Glomerular endothelial cell (primary cell): ENCODE results near the gene DNAJC17. TPM values are rescaled to one million over a fixed set of nuclear protein-coding genes. Genes with fewer than 3 reads are reported as not detected.

Source experiments
- DNase-seq: peaks from one replicate; pipeline ENCODE4 v3.0.0-alpha.2; 2011; ENCODE audit warnings: low read depth, low spot score; ENCODE audit errors: extremely low read depth
- total RNA-seq: library from RNA; depleted of rRNA; stranded (reverse); fragments of >200 nt; gene quantifications from 2 replicates; pipeline ENCODE4 v1.2.3, GENCODE V29; 2015

Gene DNAJC17
- total RNA-seq, 1 donor from 2014 or later: 19.8 TPM

DNA sequence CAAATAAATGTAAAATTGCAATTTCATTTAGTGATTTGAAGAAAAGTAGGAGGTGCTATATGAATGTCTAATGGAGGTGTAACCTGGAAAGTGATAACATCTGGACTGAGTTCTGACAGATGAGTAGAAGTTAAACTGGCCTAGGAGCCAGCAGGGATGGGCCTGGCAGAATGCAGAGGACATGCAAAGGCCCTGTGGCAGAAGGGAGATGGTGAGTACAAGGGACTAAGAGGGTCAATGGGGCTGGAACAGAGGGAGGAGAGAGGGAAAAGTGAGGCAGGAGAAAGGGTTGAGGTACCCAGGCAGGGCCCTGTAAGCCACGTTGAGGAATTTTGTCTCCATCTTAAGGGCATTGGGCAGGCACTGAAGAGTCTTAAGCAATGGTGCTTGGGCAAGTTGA is 24.6 kb upstream of the DNAJC17 start:
- DNase-seq: no peak

DNA sequence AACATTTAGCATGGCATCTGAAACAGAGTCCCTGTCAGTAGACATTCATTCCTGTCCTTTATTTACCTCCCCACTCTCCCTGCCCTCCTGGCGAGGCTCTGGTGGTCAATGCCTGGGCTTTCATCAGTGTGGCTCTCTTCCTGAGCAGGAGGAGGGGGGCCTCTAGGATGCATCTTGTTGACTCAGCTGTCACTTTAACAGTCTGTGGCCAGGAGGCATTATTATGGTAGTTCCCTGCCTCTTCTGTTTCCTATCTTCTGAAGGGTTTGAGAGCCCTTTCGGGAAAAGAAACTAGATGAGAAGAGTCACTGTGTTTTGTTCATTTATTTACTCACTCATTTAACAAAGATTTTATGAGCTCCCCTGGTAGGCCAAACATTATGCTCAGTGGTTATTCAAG is 23.6 kb upstream of the DNAJC17 start:
- no peak for DNase-seq

DNA sequence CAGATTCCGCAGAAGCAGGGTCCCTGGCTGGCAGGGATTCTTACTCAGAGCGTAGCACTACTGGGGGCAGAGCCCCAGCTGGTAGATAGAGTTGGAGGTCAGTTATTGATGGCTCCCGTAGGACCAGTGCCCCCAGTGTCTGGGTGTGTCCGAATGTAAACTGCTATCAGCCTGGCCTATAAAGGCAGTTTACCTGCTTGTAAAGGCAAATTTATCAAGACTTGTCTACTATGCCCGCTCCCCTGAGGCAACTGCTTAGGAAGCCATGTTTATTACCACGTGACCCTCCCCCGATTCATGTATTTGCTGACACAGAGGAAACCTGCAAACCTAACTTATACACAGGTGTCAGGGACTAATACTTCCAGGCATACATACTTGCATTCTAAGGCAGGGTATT is 21.8 kb upstream of the DNAJC17 start:
- no peak for DNase-seq

DNA sequence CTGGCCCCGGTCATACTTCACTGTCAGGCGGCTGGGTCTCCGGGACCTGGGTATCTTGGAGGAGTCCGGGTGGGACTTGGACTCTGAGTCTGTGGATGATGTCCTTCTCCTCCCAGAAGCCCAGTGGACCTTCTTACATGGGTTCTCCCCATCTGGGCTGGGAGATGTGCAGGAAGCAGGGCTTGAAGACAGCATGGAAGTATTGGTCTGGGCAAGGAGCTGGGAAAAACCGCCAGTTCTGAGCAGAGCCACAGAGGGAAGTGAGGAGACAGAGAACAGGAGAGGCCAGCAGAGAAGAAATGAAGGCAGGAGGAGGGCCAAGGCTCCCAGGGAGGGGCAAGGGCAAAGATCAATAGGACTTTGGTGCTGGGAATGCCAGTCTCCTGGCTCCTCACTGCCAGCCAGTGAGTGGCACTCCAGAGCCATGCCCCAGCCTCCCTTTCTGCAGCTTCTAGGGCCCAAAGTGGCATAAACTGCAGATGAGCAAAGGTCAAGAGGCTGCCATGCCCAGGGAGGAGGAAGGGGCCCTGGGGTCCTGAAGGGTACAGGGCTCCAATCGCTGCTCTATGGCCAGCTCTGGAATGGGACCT is 21.3 kb upstream of the DNAJC17 start, which contains the start of gene PPP1R14D:
Gene PPP1R14D (minus strand): TSS at position 262 of the 590 bp plus-strand sequence. CDS start 67 bp downstream, at position 195.
- no peak for DNase-seq

DNA sequence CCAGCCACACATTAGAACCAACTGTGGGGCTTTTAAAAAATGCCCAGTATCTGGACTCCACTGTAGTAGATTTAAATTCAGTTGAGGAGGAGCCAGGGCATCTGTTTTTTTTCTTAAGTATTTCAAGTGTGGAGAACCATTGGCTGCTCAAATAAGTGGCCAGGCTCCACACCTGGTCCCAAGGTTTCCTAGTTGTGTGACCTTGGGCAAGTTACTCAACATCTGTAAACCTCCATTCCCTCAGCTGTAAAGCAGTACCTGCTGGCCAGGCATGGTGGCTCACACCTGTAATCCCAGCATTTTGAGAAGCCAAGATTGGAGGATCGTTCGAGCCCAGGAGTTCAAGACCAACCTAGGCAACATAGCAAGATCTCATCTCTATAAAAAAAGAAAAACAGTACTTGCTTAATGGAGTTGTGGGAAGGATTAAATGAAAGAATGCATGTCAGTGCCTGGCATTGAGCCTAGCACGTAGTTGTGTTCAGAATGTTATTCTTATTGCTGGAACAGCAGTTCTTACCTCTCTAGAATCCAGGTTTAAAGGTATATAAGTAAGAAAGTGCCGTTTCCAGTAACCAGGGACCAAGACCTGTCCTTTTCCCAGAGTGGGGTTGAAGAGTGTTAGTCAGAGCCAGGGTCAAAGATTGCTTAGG is 19.3 kb upstream of the DNAJC17 start:
- DNase-seq: no peak

DNA sequence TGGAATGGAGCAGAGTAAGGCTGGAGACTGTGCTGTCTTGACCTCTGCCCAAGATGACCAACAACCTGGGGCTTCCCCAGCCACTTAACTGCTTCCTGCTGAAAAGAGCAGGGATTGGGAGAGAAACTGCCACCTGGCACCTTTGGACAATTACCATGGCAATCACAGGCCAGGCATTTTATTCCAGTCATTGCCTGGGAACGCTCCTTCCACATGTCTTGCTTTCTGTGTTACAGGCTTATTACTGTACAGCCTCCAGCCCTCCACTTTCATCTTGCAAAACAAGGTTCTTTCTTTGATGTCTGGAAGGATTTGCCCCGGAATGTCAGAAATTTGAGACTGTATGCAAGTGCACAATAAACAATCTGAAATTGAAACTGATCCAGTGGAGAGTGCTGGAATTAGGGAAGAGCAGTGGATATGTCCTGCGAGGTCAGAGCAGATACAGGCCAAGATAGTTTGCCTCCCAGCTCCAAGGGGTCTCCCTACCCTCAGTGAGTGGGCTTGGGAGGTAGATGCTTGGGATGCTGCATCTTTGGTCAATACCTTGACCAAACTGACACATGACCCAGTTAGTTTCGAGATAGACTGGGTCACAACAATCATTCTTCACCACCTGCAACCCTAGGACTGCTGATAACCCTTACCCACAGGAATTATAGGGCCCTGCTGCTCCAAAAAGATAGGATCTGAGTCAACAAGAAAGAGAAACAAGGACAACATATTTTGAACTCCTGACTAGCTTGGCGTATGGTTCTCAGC is 18.6 kb upstream of the DNAJC17 start:
- DNase-seq: no peak

DNA sequence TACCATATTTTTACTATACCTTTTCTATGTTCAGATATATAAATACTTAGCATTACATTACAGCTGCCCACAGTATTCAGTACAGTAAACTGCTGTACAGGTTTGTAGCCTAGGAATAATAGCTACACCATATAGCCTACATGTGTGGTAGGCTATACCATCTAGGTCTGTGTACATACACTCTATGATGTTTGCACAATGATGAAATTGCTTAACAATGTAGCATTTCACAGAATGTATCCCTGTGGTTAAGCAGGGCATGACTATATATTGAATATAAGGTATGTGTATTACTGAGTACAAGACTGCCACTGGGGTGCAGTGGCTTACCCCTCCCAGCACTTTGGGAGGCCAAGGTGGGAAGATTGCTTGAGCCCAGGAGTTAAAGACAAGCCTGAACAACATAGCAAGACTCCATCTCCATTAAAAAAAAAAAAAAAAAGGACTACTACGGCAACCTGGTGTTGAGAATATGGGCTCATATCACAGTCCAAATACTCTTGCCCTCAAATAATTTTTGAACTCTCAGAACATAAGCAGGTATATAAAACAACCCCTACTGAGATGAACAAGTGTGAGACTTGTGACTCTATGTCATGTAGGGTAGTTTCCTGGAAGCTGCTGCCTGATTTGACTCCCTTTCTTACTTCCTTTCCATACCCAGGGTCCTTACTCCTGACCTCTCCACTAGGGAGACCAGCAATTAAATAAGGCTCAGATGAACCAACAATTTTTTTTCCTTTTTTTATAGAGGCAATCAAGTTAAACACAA is 16.5 kb upstream of the DNAJC17 start:
- no peak for DNase-seq

DNA sequence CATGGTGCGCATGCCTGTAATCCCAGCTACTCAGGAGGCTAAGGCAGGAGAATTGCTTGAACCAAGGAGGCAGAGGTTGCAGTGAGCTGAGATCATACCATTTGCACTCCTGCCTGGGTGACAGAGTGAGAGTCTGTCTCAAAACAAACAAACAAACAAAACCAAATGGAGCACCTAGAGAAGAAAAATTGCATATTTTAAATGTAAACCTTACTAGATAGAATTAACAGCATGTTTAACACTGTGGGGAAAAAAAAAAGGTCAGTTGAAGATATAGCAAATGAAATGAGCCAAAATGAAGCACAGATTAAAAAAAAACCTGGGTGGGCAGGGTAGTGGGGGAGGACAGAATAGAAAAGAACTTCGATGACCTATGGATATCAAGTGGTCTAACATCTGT is 13.9 kb upstream of the DNAJC17 start:
- DNase-seq: no peak

DNA sequence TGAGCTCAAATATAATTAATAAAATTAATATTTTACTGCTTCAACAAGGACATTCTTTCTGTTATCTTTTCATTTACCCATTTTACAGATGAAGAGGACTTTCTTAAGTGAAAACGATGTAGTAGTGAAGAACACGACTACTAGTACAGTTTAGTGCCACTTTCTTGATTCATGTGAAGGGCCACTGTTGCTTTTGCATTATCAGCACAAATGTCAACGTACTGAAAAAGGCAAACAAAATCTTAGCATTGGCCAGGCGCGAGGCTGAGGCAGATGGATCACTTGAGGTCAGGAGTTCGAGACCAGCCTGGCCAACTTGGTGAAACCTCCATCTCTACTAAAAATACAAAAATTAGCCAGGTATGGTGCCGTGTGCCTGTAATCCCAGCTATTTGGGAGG is 11.8 kb upstream of the DNAJC17 start:
- no peak for DNase-seq

DNA sequence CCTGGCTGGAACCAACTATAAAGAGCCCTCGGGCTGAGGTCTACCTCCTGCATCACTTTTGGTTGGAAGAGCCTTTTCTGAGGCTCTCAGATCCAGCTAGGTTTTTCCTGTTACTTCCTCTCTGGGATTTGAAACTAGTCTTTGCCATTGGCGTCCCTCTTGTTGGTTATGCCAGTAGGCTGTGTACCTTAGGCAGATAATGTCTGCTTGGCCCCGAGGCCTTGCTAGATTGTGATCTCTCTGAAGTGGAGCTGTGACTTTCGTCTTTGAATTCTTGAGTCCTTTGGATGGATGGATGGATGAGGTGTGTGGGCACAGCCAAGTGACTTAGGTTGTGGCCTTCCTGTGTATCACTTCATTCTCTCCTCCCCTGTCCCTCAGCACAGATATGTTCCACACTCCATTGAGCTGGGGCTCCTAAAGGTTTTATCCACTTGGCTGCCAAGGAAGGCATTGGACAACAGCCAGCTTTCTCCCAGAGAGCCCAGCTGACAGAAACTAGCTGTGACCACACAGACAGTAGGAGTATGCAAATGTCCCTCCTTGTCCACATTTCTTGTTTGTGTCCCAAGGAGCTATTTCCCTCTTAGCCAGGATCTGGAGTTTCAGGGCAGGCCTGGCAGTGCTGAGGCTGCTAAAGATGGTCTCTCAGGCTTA is 7.9 kb upstream of the DNAJC17 start:
- DNase-seq: no peak

DNA sequence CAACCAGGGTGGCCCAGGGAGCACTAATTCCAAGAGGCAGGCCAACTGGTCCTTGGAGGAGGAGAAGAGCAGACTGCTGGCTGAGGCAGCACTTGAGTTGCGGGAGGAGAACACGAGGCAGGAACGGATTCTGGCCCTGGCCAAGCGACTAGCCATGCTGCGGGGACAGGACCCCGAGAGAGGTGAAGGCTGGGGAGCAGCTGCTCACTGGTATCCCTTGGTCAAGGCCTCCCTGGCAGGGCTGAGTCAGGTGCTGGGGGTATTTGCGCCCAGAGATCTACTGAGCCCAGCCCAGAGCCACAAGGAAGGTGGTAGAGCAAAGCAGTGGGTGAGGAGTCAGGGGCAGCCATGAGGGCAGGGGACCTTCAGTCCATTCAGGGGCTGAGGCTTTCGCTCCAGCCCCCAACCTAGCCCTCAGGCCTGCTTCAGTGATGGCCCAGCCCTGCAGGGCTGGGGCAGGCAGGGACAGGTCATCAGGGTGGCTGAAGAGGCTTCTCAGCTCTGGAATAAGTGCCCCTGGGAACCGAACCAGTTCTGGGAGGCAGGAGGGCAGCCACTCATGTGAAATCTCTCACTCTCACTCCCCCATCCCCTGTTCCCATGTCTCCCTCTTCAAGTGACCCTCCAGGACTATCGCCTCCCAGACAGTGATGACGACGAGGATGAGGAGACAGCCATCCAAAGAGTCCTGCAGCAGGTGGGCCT is 5.6 kb upstream of the DNAJC17 start:
- no peak for DNase-seq

DNA sequence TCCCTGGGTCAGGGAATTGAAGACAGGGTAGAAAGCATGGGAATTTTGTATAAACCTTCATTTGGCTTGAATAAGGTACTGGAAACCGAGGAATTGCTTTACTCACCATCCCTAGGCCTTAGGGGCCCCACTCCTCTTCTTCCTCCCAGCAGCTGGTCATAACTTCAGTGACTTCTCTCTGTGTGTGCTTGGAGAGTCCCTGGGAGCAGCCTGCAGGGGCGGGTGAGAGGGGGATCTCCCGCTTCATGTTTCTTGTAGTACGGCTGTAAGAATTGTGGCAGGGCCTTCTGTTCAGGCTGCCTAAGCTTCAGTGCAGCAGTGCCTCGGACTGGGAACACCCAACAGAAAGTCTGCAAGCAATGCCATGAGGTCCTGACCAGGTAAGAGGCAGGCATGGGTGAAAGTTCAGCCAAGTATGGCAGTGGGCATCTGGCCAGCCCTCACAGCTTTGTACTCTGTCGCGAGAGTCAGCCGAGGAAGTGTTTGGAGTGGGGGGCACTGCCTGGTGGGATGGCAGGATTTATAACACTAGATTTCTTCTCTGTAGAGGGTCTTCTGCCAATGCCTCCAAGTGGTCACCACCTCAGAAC is 1.7 kb upstream of the DNAJC17 start:
- no peak for DNase-seq

DNA sequence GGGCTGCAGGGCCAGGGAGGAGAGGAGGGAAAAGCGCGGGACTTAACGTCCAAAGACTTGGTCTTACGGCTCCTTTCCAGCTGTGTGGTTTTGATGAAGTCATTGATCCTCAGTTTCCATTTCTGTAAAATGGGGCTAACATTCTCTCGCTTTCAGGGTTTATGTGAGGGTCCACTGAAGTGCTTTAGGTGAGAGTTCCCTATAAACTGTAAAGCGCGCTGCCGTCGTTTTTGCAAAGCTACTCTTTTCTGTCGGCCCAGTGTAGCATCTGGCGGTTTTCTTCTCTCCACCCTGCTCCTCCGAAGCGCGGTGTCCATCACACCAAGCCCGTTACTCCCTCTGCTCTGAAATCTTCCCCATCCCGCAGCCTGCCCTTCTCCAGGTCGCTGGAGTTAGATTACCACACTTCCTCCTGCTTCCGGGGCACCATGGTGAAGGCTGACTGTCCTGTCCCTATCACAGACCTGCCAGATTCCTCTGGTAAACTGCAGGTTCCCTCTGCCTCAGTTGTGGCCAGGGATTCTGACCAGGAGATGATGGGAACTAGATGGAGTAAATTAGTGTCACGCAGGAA is 702 bp upstream of the DNAJC17 start:
- DNase-seq: no peak

DNA sequence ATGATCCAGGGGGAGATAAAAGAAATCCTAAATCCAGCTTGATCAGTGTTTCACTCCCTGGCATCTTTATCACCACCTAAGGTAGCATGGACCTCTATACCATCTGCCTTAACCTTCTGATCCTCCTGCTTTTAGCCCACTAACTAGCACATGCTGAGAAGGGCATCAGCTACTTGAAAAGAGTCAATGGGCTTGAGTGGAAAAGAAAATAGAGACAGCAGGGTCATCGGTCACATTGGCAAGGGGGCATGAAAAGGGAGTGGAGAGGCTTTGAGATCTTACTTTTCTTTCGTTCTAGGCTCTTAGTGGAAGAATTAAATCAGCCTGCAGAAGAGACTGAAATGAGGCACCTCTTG is 623 bp downstream of the DNAJC17 start:
- no peak for DNase-seq

DNA sequence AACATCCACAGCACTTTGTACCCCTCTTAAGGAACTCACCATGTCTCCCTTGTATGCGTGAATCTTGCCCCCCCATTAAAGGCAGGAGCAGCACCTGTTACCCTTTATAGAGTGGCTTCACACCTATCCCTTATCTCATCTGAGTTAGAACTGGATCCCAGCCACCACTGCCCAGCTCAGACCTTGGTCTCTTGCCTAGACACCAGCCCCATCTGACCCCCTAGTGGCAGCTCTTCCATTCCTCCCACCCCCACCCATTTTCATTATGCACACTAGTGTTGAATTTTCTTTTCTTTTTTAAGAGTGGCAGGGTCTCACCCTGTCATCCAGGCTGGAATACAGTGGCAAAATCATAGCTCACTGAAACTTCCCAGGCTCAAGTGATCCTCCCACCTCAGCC is 3.6 kb downstream of the DNAJC17 start:
- no peak for DNase-seq

DNA sequence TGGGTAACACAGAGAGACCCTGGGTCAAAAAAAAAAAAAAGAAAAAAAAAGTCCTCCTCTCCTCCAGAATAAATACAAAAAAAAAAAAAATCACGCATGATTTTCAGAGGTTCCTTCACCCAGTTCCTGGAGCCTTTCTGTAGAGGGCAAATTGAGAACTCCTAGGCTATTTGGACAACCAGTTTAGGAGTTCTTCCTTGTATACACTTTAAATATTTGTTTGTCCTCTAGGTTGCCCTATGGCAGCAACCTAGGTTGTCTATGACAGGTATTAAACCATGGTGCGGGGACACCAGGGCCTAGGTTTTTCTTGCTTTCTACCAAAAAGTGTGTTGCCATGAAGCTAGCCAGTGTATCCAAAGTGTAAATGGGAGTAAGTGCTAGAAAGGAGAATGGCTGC is 4.2 kb downstream of the DNAJC17 start:
- DNase-seq: no peak

DNA sequence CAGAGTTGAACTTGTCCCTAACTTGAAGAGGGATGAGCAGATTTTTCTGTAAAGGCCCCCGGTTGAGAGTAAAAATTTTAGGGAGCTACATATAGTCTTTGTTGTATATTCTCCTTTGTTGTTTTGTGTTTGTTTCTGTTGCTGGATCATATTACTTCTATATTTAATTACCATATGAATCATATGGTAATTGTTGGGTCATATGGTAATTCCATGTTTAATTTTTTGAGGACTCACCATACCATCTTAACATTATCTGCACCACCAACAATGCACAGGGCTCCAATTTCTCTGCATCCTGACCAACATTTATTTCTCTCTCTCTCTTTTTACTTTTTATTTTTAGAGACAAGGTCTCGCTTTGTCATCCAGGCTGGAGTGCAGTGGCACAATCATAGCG is 7.8 kb downstream of the DNAJC17 start:
- no peak for DNase-seq

DNA sequence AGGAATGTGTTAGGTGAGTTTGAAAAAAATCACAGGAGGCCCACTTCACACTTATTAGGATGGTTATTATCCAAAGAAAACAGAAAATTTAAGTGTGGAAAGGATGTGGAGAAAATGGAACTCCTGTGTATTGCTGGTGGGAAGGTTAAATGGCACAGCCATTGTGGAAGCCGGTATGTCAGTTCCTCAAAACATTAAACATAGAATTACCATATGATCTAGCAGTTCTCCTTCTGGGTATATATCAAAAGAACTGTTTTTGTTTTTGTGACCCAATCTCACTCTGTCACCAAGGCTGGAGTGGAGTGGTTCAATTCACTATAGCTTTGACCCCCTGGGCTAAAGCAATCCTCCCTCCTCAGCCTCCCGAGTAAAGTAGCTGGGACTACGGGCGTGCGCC is 10.8 kb downstream of the DNAJC17 start:
- no peak for DNase-seq

DNA sequence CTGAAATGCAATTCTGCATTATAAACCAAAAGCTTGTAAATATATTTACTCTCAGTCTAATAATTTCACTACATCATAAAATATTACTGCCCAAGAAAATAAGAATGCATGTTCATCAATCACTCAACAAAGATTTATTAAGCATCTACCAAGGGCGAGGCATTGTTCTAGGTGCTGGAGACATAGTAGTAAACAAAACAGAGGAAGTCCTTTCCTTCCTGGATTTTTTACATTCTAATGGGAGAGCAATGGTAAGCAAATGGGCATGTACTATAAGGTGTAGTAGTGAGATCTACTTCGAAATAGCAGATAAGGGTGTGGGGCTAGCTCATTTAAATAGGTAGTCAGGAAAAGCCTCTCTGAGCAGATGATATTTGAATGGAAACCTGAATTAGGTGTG is 11.2 kb downstream of the DNAJC17 start:
- no peak for DNase-seq
